WTC11 (cell line): ENCODE measurements around the gene DOCK1. TPM values are rescaled to one million over a fixed set of nuclear protein-coding genes. Genes with fewer than 3 reads are reported as not detected.
"Not testable (repeated sequence)": the region's sequence is repeated elsewhere in the genome, so short reads cannot be mapped to it uniquely, and the experiment has no call there.

Source experiments
- ATAC-seq: fragments of 200-7000 bp; cut with Tn5 transposase; 2 replicates; pipeline ENCODE4 v1.10.0; 2021; ENCODE audit warnings: mild to moderate bottlenecking, moderate library complexity
- CTCF ChIA-PET: fragments of 300-600 bp; sonication (Branson Sonifier 250); formaldehyde crosslinking; loops from one replicate; lab custom pipeline; 2021; ENCODE audit warnings: antibody characterized with exemption; lab: Charles Lee
- POLR2A ChIA-PET: fragments of 350-600 bp; sonication (Branson Sonifier 250); formaldehyde crosslinking; loops from one replicate; lab custom pipeline; 2021; ENCODE audit warnings: antibody characterized with exemption; lab: Charles Lee
- DNase-seq: peaks from one replicate; pipeline ENCODE4 v3.0.0; 2021; ENCODE audit warnings: low spot score
- H3K27ac Mint-ChIP-seq: 2 replicates; pipeline ENCODE4 v1.8.0; 2021; ENCODE audit warnings: mixed read lengths
- H3K27me3 Mint-ChIP-seq: 2 replicates; pipeline ENCODE4 v1.8.0; 2021; ENCODE audit warnings: low read depth, mild to moderate bottlenecking, moderate library complexity, mixed read lengths
- H3K36me3 Mint-ChIP-seq: 2 replicates; pipeline ENCODE4 v1.8.0; 2021; ENCODE audit warnings: mixed read lengths
- H3K4me1 Mint-ChIP-seq: 2 replicates; pipeline ENCODE4 v1.8.0; 2022; ENCODE audit warnings: mixed read lengths
- H3K4me3 Mint-ChIP-seq: 2 replicates; pipeline ENCODE4 v1.8.0; 2021; ENCODE audit warnings: mild to moderate bottlenecking, moderate library complexity, mixed read lengths
- H3K9me3 Mint-ChIP-seq: 2 replicates; pipeline ENCODE4 v1.8.0; 2021; ENCODE audit warnings: mixed read lengths
- ARID4B ChIP-seq: sonication (generic); formaldehyde crosslinking; IDR thresholded peaks from 2 replicates; pipeline ENCODE4 v1.8.0; 2023; ENCODE audit warnings: missing genetic modification reagents, mild to moderate bottlenecking, borderline replicate concordance
- CBFB ChIP-seq: sonication (generic); formaldehyde crosslinking; IDR thresholded peaks from 2 replicates; pipeline ENCODE4 v1.8.1; 2022; ENCODE audit warnings: mild to moderate bottlenecking, low read depth, missing genetic modification reagents
- ETV6 ChIP-seq: sonication (generic); formaldehyde crosslinking; IDR thresholded peaks from 2 replicates; pipeline ENCODE4 v1.8.1; 2022; ENCODE audit warnings: mild to moderate bottlenecking, missing genetic modification reagents
- HMGA2 ChIP-seq: fragments of 250-450 bp; sonication (Bioruptor Pico); IDR thresholded peaks from 2 replicates; pipeline ENCODE4 v1.4.0; 2021; ENCODE audit warnings: mild to moderate bottlenecking, moderate library complexity
- MAX ChIP-seq: sonication (generic); formaldehyde crosslinking; IDR thresholded peaks from 2 replicates; pipeline ENCODE4 v1.8.0; 2022; ENCODE audit warnings: mild to moderate bottlenecking, missing genetic modification reagents
- RORB ChIP-seq: fragments of 250-450 bp; sonication (Bioruptor Pico); IDR thresholded peaks from 2 replicates; pipeline ENCODE4 v1.9.0; 2021; ENCODE audit warnings: mild to moderate bottlenecking
- TP53 ChIP-seq: sonication (generic); formaldehyde crosslinking; IDR thresholded peaks from 2 replicates; pipeline ENCODE4 v1.8.1; 2023; ENCODE audit warnings: mild to moderate bottlenecking, missing genetic modification reagents
- USF2 ChIP-seq: sonication (generic); formaldehyde crosslinking; IDR thresholded peaks from 2 replicates; pipeline ENCODE4 v1.8.1; 2023; ENCODE audit warnings: mild to moderate bottlenecking, missing genetic modification reagents, moderate library complexity
- ZBTB43 ChIP-seq: sonication (generic); formaldehyde crosslinking; IDR thresholded peaks from 2 replicates; pipeline ENCODE4 v1.8.1; 2023; ENCODE audit warnings: mild to moderate bottlenecking, missing genetic modification reagents
- ZNF138 ChIP-seq: sonication (generic); formaldehyde crosslinking; conservative IDR thresholded peaks from 2 replicates; pipeline ENCODE4 v1.8.1; 2022; ENCODE audit warnings: mild to moderate bottlenecking, moderate library complexity, missing genetic modification reagents
- ZNF232 ChIP-seq: sonication (generic); formaldehyde crosslinking; IDR thresholded peaks from 2 replicates; pipeline ENCODE4 v1.8.0; 2022; ENCODE audit warnings: mild to moderate bottlenecking, missing genetic modification reagents
- ZNF263 ChIP-seq: sonication (generic); formaldehyde crosslinking; IDR thresholded peaks from 2 replicates; pipeline ENCODE4 v1.8.1; 2022; ENCODE audit warnings: low read depth, mild to moderate bottlenecking, moderate library complexity, missing genetic modification reagents
- ZNF281 ChIP-seq: sonication (generic); formaldehyde crosslinking; IDR thresholded peaks from 2 replicates; pipeline ENCODE4 v1.8.0; 2023; ENCODE audit warnings: mild to moderate bottlenecking, missing genetic modification reagents
- total RNA-seq: library from RNA; stranded (reverse); gene quantifications from 3 replicates; pipeline ENCODE4 v1.2.3, GENCODE V29; 2021

Gene DOCK1
- total RNA-seq, 1 experiment from 2014 or later: 52.1 TPM

- H3K36me3 Mint-ChIP-seq, H3K9me3 Mint-ChIP-seq, ATAC-seq, POLR2A ChIA-PET, H3K27me3 Mint-ChIP-seq: not testable (repeated sequence)
- Mint-ChIP-seq H3K27ac (peak overlapping the region; percentile 94), H3K4me3 (peak overlapping the region; percentile 89), H3K4me1 (peaks cover 21% of the 10 kb centered on the region)
- peak; percentile 22; the same call in 1 of the 2 replicates for TF ChIP-seq MAX (CRISPR knock-in tag)
- TF ChIP-seq ZNF281 (CRISPR knock-in tag): peak; percentile 74; the same call in 1 of the 2 replicates
- peak; percentile 62 for DNase-seq
- CTCF ChIA-PET: interaction anchor here (0.8 to 1.4 kb wide), 2 partner anchors 11 to 87 kb away, joined by 3 read pairs; no protein-coding TSS in a partner anchor
Observed at GRCh38 chr10:126882055-126882454, 23.2 kb upstream of the DOCK1 start.

- H3K4me3 Mint-ChIP-seq, CTCF ChIA-PET, H3K27me3 Mint-ChIP-seq, H3K27ac Mint-ChIP-seq, H3K4me1 Mint-ChIP-seq, ATAC-seq, POLR2A ChIA-PET, DNase-seq: not testable (repeated sequence)
- Mint-ChIP-seq H3K9me3 (peaks cover 22% of the 10 kb centered on the region), H3K36me3 (peaks cover 13% of the 10 kb centered on the region)
Observed at GRCh38 chr10:126888436-126888835, 16.8 kb upstream of the DOCK1 start.

GRCh38 chr10:126889421-126889820, 15.8 kb upstream of the DOCK1 start:
- Mint-ChIP-seq H3K4me3 (no peak overlapping the region), H3K36me3 (peaks cover 13% of the 10 kb centered on the region), H3K27ac (no peak overlapping the region), H3K4me1 (no peaks in the 10 kb centered on the region), H3K9me3 (peaks cover 22% of the 10 kb centered on the region), H3K27me3 (no peaks in the 10 kb centered on the region; the same call in none of the 2 replicates)
- no peak for TF ChIP-seq RORB
- TF ChIP-seq ZNF138 (CRISPR knock-in tag): no peak
- no peak for TF ChIP-seq ETV6 (CRISPR knock-in tag)
- no peak for TF ChIP-seq CBFB (CRISPR knock-in tag)
- no peak for TF ChIP-seq ARID4B
- no peak for TF ChIP-seq HMGA2 (CRISPR knock-in tag)
- TF ChIP-seq USF2 (CRISPR knock-in tag): no peak
- TF ChIP-seq ZNF263 (CRISPR knock-in tag): no peak
- TF ChIP-seq ZNF281 (CRISPR knock-in tag): no peak
- TF ChIP-seq ZBTB43: no peak
- TF ChIP-seq ZNF232 (CRISPR knock-in tag): no peak
- TF ChIP-seq TP53 (CRISPR knock-in tag): no peak
- ChIA-PET POLR2A (no interaction called here), CTCF (no interaction called here)
- ATAC-seq (no peak), DNase-seq (no peak)

GRCh38 chr10:126890797-126891196, 14.4 kb upstream of the DOCK1 start:
- H3K4me3 Mint-ChIP-seq, ATAC-seq, H3K27ac Mint-ChIP-seq, DNase-seq, POLR2A ChIA-PET, CTCF ChIA-PET, H3K4me1 Mint-ChIP-seq, H3K27me3 Mint-ChIP-seq: not testable (repeated sequence)
- Mint-ChIP-seq H3K36me3 (peaks cover 13% of the 10 kb centered on the region), H3K9me3 (peaks cover 23% of the 10 kb centered on the region)
